Testis (tissue), 2 donors: ENCODE results near the gene NT5C1A.

Source experiments
- CTCF ChIP-seq, 3 experiments: fragments of 450-650 bp in 2 of 3; fragments of 200-600 bp in 1 of 3; sonication (generic) in 1 of 3; IDR thresholded peaks; one replicate each; pipeline ENCODE4 v1.5.1; 2016 to 2019; ENCODE audit warnings: antibody characterized with exemption in 3 of 3, mild to moderate bottlenecking in 2 of 3, moderate library complexity in 1 of 3
- POLR2A ChIP-seq: fragments of 450-650 bp; IDR thresholded peaks from one replicate; pipeline ENCODE4 v1.6.1; 2017; ENCODE audit warnings: antibody characterized with exemption, mild to moderate bottlenecking, moderate library complexity

DNA sequence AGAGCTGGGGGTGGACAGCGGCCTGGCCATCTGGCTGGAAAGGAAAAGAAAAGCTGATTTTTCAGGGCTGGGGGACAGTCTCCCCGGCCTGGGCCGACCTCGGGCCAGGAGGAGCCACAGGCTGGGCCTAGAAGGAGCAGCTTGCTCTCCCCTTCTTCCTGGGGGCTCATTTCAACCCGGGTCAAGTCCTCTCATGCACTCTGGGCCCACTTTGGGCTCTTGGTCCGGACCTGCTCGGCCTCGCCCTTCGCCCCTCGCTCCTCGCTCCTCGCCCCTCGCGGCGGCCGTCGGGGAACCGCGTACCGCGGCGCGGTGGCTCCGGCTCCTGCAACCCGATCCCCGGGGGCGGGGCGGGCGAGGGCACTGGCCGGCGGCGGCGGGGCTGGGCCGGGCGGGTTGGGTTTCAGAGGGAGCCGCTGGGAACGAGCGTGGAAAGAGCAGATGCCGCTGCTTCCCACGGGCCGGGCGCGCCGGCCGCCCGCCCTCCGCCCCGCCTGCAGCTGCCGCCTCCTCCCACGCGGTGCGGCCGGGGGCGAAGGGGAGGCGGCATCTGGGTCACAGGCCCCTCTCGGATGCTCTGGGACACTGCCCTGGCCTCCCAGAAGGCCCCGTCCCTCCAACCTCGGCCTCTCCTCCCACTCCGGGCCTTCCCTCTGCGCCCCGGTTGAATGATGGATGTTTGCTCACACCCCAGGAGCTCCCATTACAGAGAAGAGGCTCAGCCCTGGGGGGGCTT, 39.1 kb downstream of the NT5C1A start:
- no peak for TF ChIP-seq CTCF (IDR thresholded peaks at IDR 0.05)
- no peak for TF ChIP-seq POLR2A
